Inferior parietal cortex (tissue), 1 donor: Measurements from ENCODE around the gene PPP2R1A.

Experiments used
- DNase-seq: peaks from one replicate; pipeline ENCODE4 v3.0.0-alpha.2; 2016; ENCODE audit errors: extremely low spot score

The PPP2R1A gene

GRCh38 chr19:52189735-52190486 is at the start of gene PPP2R1A:
Gene PPP2R1A (plus strand): TSS chr19:52190052. CDS start chr19:52190097, 45 bp downstream.
- DNase-seq, result peak; percentile 100

- DNase-seq, result no peak
These were observed 48.6 kb upstream of the PPP2R1A start for GRCh38 chr19:52141203-52141602.

GRCh38 chr19:52142001-52142595 is 47.8 kb upstream of the PPP2R1A start:
- DNase-seq, result no peak

GRCh38 chr19:52148256-52148655 is 41.6 kb upstream of the PPP2R1A start:
- DNase-seq, result no peak

GRCh38 chr19:52155596-52156359 is 34.1 kb upstream of the PPP2R1A start:
- DNase-seq, result no peak

- DNase-seq, result no peak
These were observed 19.5 kb upstream of the PPP2R1A start for GRCh38 chr19:52170304-52170703.

GRCh38 chr19:52170863-52171320 is 19.0 kb upstream of the PPP2R1A start:
- DNase-seq, result no peak

GRCh38 chr19:52171321-52172169 is 18.3 kb upstream of the PPP2R1A start, which contains the start of gene ZNF836:
Gene ZNF836 (minus strand): TSS chr19:52171621. CDS start chr19:52168072, 3,549 bp downstream.
- peak; percentile 57 for DNase-seq

- no peak for DNase-seq
These were observed 17.5 kb upstream of the PPP2R1A start for GRCh38 chr19:52172347-52172746.

- no peak for DNase-seq
These were observed 13.3 kb upstream of the PPP2R1A start for GRCh38 chr19:52176574-52176973.

- no peak for DNase-seq
These were observed 2.4 kb upstream of the PPP2R1A start for GRCh38 chr19:52187407-52187806.

- DNase-seq, result peak; percentile 45
These were observed 774 bp upstream of the PPP2R1A start for GRCh38 chr19:52188822-52189734.

GRCh38 chr19:52190487-52191293 is 838 bp downstream of the PPP2R1A start:
- peak; percentile 10 for DNase-seq

GRCh38 chr19:52191389-52191788 is 1.5 kb downstream of the PPP2R1A start:
- DNase-seq, result no peak

GRCh38 chr19:52191951-52192350 is 2.1 kb downstream of the PPP2R1A start:
- DNase-seq, result no peak

- DNase-seq, result no peak
These were observed 6.6 kb downstream of the PPP2R1A start for GRCh38 chr19:52196256-52196967.

- DNase-seq, result no peak
These were observed 8.1 kb downstream of the PPP2R1A start for GRCh38 chr19:52197964-52198363.

GRCh38 chr19:52198678-52199077 is 8.8 kb downstream of the PPP2R1A start:
- DNase-seq, result no peak

- DNase-seq, result no peak
These were observed 10.2 kb downstream of the PPP2R1A start for GRCh38 chr19:52200044-52200443.
